H9 (cell line): Measurements from ENCODE around the gene THSD7B. TPM values are rescaled to one million over a fixed set of nuclear protein-coding genes. Genes with fewer than 3 reads are reported as not detected.

Experiments
- DNase-seq: peaks from one replicate; pipeline ENCODE4 v3.0.0-alpha.2; 2017
- H2AFZ ChIP-seq: one replicate; pipeline ENCODE4 v1.6.1; 2013; ENCODE audit warnings: mild to moderate bottlenecking, low read length, control low read depth, moderate library complexity
- H2AK5ac ChIP-seq: 2 replicates; pipeline ENCODE4 v1.6.1; 2013; ENCODE audit warnings: low read length, control low read depth, mixed read lengths; ENCODE audit not compliant: insufficient read length
- H2BK120ac ChIP-seq: one replicate; pipeline ENCODE4 v1.6.1; 2013; ENCODE audit warnings: low read depth, mild to moderate bottlenecking, low read length, control low read depth, inconsistent platforms; ENCODE audit not compliant: poor library complexity, severe bottlenecking
- H2BK12ac ChIP-seq: 2 replicates; pipeline ENCODE4 v1.6.1; 2013; ENCODE audit warnings: low read length, control low read depth, mixed read lengths, low read depth; ENCODE audit not compliant: insufficient read length
- H2BK15ac ChIP-seq: 2 replicates; pipeline ENCODE4 v1.6.1; 2013; ENCODE audit warnings: low read depth, low read length, control low read depth
- H2BK20ac ChIP-seq: one replicate; pipeline ENCODE4 v1.6.1; 2013; ENCODE audit warnings: low read depth, mild to moderate bottlenecking, low read length, control low read depth, inconsistent platforms; ENCODE audit not compliant: poor library complexity, severe bottlenecking
- H2BK5ac ChIP-seq: 2 replicates; pipeline ENCODE4 v1.6.1; 2013; ENCODE audit warnings: low read length, control low read depth, mixed read lengths; ENCODE audit not compliant: insufficient read length
- H3K14ac ChIP-seq: 2 replicates; pipeline ENCODE4 v1.6.1; 2013; ENCODE audit warnings: low read length, control low read depth; ENCODE audit not compliant: insufficient read depth
- H3K18ac ChIP-seq: 2 replicates; pipeline ENCODE4 v1.6.1; 2013; ENCODE audit warnings: low read depth, mild to moderate bottlenecking, mixed read lengths, low read length, control low read depth; ENCODE audit not compliant: insufficient read length
- H3K23ac ChIP-seq: 2 replicates; pipeline ENCODE4 v1.6.1; 2013; ENCODE audit warnings: low read length, control low read depth, mixed read lengths, low read depth; ENCODE audit not compliant: insufficient read length
- H3K23me2 ChIP-seq: 2 replicates; pipeline ENCODE4 v1.6.1; 2013; ENCODE audit warnings: low read depth, mild to moderate bottlenecking, mixed read lengths, low read length, control low read depth; ENCODE audit not compliant: insufficient read length, poor library complexity, severe bottlenecking
- H3K27ac ChIP-seq: 2 replicates; pipeline ENCODE4 v1.5.1; 2013; ENCODE audit warnings: low read length, control low read depth, mixed read lengths, low read depth; ENCODE audit not compliant: insufficient read length
- H3K27me3 ChIP-seq: 2 replicates; pipeline ENCODE4 v1.6.1; 2013; ENCODE audit warnings: low read length, control low read depth, inconsistent platforms; ENCODE audit not compliant: insufficient read depth
- H3K4ac ChIP-seq: 2 replicates; pipeline ENCODE4 v1.6.1; 2013; ENCODE audit warnings: low read depth, mild to moderate bottlenecking, control low read depth, inconsistent platforms, low read length, moderate library complexity
- H3K4me1 ChIP-seq: 2 replicates; pipeline ENCODE4 v1.6.1; 2013; ENCODE audit warnings: low read length, control low read depth, inconsistent platforms; ENCODE audit not compliant: insufficient read depth
- H3K4me2 ChIP-seq: 2 replicates; pipeline ENCODE4 v1.6.1; 2013; ENCODE audit warnings: low read length, control low read depth, mixed read lengths; ENCODE audit not compliant: insufficient read length, insufficient read depth
- H3K56ac ChIP-seq: 2 replicates; pipeline ENCODE4 v1.6.1; 2013; ENCODE audit warnings: low read depth, mild to moderate bottlenecking, mixed read lengths, low read length, control low read depth; ENCODE audit not compliant: insufficient read length
- H3K79me1 ChIP-seq: 2 replicates; pipeline ENCODE4 v1.6.1; 2013; ENCODE audit warnings: low read depth, mild to moderate bottlenecking, moderate library complexity, low read length, control low read depth, inconsistent platforms; ENCODE audit not compliant: insufficient read depth, poor library complexity, severe bottlenecking
- H3K79me2 ChIP-seq: 2 replicates; pipeline ENCODE4 v1.6.1; 2013; ENCODE audit warnings: low read length, control low read depth, inconsistent platforms; ENCODE audit not compliant: insufficient read depth
- H3K9ac ChIP-seq: 2 replicates; pipeline ENCODE4 v1.6.1; 2013; ENCODE audit warnings: low read length, control low read depth, mixed read lengths; ENCODE audit not compliant: insufficient read length; ENCODE audit errors: extremely low read depth
- H3K9me3 ChIP-seq: one replicate; pipeline ENCODE4 v1.6.1; 2013; ENCODE audit warnings: low read depth, low read length, inconsistent platforms; ENCODE audit not compliant: control insufficient read depth
- H3T11ph ChIP-seq: one replicate; pipeline ENCODE4 v1.6.1; 2013; ENCODE audit warnings: mild to moderate bottlenecking, low read length, control low read depth, inconsistent platforms
- H4K20me1 ChIP-seq: one replicate; pipeline ENCODE4 v1.6.1; 2013; ENCODE audit not compliant: control insufficient read depth, insufficient read length, insufficient read depth
- H4K5ac ChIP-seq: 2 replicates; pipeline ENCODE4 v1.6.1; 2013; ENCODE audit warnings: low read depth, mild to moderate bottlenecking, mixed read lengths, low read length, control low read depth; ENCODE audit not compliant: insufficient read length
- H4K8ac ChIP-seq: replicated peaks from 2 replicates; pipeline ENCODE4 v1.6.1; 2013; ENCODE audit warnings: low read length, control low read depth, mixed read lengths, low read depth; ENCODE audit not compliant: insufficient read length
- H4K91ac ChIP-seq: 2 replicates; pipeline ENCODE4 v1.6.1; 2013; ENCODE audit warnings: low read depth, mild to moderate bottlenecking, moderate library complexity, mixed read lengths, low read length, control low read depth; ENCODE audit not compliant: insufficient read length
- H3K27ac Mint-ChIP-seq, 3 experiments: 2 replicates in 2 of 3; 3 replicates in 1 of 3; pipeline ENCODE4 v1.8.0; 2020 to 2021; ENCODE audit warnings: mixed read lengths in 3 of 3, mild to moderate bottlenecking in 1 of 3, moderate library complexity in 1 of 3
- H3K27me3 Mint-ChIP-seq: 2 replicates; pipeline ENCODE4 v1.8.0; 2021; ENCODE audit warnings: low read depth, mild to moderate bottlenecking, moderate library complexity, mixed read lengths
- H3K36me3 Mint-ChIP-seq, 3 experiments: 2 replicates in 2 of 3; 3 replicates in 1 of 3; pipeline ENCODE4 v1.8.0; 2020 to 2021; ENCODE audit warnings: low read depth in 3 of 3, mixed read lengths in 3 of 3; ENCODE audit not compliant: insufficient read depth in 1 of 3
- H3K4me1 Mint-ChIP-seq, 2 experiments: 2 replicates each; pipeline ENCODE4 v1.8.0; 2020; ENCODE audit warnings: mixed read lengths in 2 of 2
- H3K4me3 Mint-ChIP-seq, 2 experiments: 2 replicates in 1 of 2; 3 replicates in 1 of 2; pipeline ENCODE4 v1.8.0; 2020 to 2021; ENCODE audit warnings: mild to moderate bottlenecking in 2 of 2, mixed read lengths in 2 of 2, moderate library complexity in 1 of 2
- H3K9me3 Mint-ChIP-seq, 2 experiments: 2 replicates in 1 of 2; 3 replicates in 1 of 2; pipeline ENCODE4 v1.8.0; 2020; ENCODE audit warnings: mild to moderate bottlenecking in 2 of 2, mixed read lengths in 2 of 2, moderate library complexity in 1 of 2
- CTCF ChIP-seq: fragments of 200-600 bp; sonication (generic); conservative IDR thresholded peaks from 3 replicates; pipeline ENCODE4 v1.8.0; 2021; ENCODE audit warnings: antibody characterized with exemption, mild to moderate bottlenecking
- total RNA-seq: library from RNA; stranded (reverse); gene quantifications from 2 replicates; pipeline ENCODE4 v1.2.1, GENCODE V29; 2021

The THSD7B gene
- total RNA-seq, 1 experiment from 2014 or later, result 0.85 TPM

- Histone ChIP-seq H3K9ac (no peak overlapping the region), H2BK15ac (no peak overlapping the region), H4K5ac (no peak overlapping the region), H3K23me2 (no peaks in the 10 kb centered on the region), H3T11ph (no peak overlapping the region), H2BK120ac (no peak overlapping the region), H4K91ac (no peak overlapping the region), H2AK5ac (no peak overlapping the region), H2AFZ (no peak overlapping the region), H3K23ac (no peak overlapping the region), H4K20me1 (no peaks in the 10 kb centered on the region), H3K4me2 (no peak overlapping the region), H3K27me3 (no peaks in the 10 kb centered on the region), H3K56ac (no peak overlapping the region), H3K4ac (no peak overlapping the region), H3K18ac (no peak overlapping the region), H3K27ac (no peak overlapping the region), H3K79me1 (no peaks in the 10 kb centered on the region), H4K8ac (no peak overlapping the region), H2BK12ac (no peak overlapping the region), H3K79me2 (no peaks in the 10 kb centered on the region), H3K9me3 (no peaks in the 10 kb centered on the region), H2BK5ac (no peak overlapping the region), H2BK20ac (no peak overlapping the region), H3K14ac (no peak overlapping the region), H3K4me1 (no peaks in the 10 kb centered on the region; the same call in 1 of the 2 replicates)
- H3K4me1 Mint-ChIP-seq, result peaks cover 0 to 9% of the 10 kb centered on the region in 2 experiments; a peak in 3 of 4 replicates
- no peak overlapping the region for H3K27ac Mint-ChIP-seq
- H3K27me3 Mint-ChIP-seq, result no peaks in the 10 kb centered on the region
- DNase-seq, result no peak
- H3K4me3 Mint-ChIP-seq, result no peak overlapping the region
- H3K36me3 Mint-ChIP-seq, result no peaks in the 10 kb centered on the region
- H3K9me3 Mint-ChIP-seq, result no peaks in the 10 kb centered on the region
- no peak for TF ChIP-seq CTCF
Measured at GRCh38 chr2:137252934-137253333, 487.6 kb downstream of the THSD7B start.
